Skin epidermis (tissue), 12 donors: ENCODE results near the gene CCDC201.
"Not testable (repeated sequence)": the region's sequence is repeated elsewhere in the genome, so short reads cannot be mapped to it uniquely, and the experiment has no call there.

ENCODE experiments used
- H3K27ac ChIP-seq, 21 experiments: fragments of 200-600 bp; sonication (generic) in 11 of 21; one replicate each; pipeline ENCODE4 v1.5.0; 2020; ENCODE audit warnings: mild to moderate bottlenecking in 3 of 21, inconsistent platforms in 2 of 21, moderate library complexity in 2 of 21
- H3K4me3 ChIP-seq, 7 experiments: fragments of 200-600 bp; sonication (generic) in 2 of 7; one replicate each; pipeline ENCODE4 v1.5.0; 2020; ENCODE audit warnings: inconsistent platforms in 2 of 7, mild to moderate bottlenecking in 2 of 7, moderate library complexity in 1 of 7

CCDC201 gene

GRCh38 chr7:45880433-45880860, 7.6 kb upstream of the CCDC201 start:
- no peak overlapping the region for H3K4me3 ChIP-seq
- H3K27ac ChIP-seq = no peak overlapping the region

- Histone ChIP-seq H3K4me3 (no peak overlapping the region), H3K27ac (no peak overlapping the region)
Measured at GRCh38 chr7:45878457-45879144, 5.7 kb upstream of the CCDC201 start.

DNA sequence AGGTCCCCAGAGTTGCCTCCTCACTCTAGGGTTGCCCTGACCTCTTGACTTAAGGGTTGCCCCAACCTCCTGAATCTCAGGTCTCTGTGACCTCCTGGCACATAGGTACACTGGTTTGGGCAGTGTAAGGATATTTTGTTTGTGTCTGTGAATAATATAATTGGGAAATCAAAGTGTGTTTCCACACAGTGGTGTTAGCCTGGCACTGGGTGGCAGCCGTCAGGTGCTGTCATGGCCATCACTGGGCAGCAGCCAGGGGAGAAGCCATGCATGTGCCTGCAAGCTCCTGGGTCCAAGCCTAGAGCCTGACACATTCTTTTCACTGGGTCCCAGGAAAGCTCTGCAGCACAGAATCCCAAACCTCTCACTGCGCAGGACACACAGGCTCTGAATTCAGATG, 3.6 kb upstream of the CCDC201 start:
- no peak overlapping the region for H3K4me3 ChIP-seq
- no peak overlapping the region for H3K27ac ChIP-seq

DNA sequence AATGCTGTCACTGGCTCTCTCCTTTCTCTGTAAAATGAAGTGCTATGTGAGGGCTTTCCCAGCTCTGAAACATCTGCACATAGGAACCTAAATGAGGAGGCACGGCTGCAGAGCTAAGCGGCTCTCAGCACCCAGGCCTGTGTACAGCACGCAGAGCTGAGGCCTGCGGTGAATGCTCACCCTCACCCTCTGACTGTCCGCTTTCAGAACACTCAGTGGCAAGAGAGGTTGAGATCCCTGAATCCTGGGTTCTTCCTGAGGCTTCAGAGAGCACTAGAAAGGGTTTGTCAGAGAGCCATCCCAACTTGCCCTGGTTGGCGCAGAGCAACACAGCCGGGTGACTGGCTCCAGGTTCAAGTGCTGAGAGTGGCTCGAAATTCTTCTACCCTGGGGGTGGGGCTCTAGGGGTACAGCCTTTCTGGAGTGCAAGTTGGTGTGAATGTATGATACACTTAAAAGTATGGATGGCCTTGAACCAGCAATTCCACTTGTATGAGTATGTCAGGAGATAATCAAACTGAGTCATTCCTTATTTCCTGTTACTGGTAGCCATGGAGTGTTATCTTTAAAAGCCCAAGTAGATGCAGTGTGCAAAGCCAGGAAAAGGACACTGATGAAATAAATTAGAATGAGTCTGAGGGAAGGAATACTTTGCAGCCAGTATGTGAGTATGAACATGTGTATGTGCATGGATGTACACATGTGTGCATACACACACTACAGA, 1.7 kb upstream of the CCDC201 start:
- Histone ChIP-seq H3K4me3 (no peak overlapping the region), H3K27ac (no peak overlapping the region)

GRCh38 chr7:45873355-45873754, 473 bp upstream of the CCDC201 start:
- Histone ChIP-seq H3K4me3 (no peak overlapping the region), H3K27ac (no peak overlapping the region)

DNA sequence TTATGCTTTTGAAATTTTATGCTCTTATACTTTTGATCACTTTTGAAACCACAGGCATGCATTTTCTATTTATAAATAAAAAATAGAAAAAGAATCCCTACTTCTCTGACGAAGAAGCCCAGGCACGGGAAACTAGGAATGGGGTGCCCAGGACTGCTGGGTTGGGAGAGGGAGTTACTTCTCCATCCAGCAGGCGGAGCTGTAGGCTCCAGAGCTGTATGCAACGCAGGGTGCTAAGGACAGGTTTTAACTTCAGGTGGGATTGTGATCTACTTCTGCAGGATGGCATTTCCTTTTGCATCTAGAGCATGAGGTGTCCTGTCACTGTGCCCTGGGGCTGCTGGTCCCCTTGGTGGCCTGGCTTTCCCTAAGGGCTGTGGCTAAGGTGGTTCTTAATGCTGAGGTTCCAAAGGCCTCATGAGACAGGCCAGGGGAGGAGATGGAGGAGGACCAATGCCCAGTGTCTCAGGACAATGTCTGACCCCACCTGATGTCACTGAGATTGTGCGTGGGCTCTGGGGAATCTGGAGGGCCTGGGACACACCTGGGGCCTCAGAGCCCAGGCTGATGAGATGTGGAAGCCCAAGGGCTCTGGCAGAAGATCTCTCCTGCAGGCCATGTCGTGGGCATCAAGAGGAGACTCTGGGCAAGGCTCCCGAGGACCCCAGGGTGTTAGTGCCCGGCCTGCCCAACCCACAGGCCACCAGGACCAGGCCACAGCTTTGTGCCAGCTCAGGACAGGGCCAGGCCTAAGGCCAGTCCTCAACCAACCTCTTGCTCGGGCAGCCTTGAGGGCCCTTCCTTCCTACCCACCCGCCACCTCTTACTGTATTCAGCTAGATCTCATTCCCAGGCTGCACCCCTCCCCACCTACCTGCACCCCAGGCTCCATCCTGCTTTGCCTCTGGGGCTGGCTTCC, 507 bp downstream of the CCDC201 start:
- H3K27ac ChIP-seq = no peak overlapping the region
- no peak overlapping the region for H3K4me3 ChIP-seq

DNA sequence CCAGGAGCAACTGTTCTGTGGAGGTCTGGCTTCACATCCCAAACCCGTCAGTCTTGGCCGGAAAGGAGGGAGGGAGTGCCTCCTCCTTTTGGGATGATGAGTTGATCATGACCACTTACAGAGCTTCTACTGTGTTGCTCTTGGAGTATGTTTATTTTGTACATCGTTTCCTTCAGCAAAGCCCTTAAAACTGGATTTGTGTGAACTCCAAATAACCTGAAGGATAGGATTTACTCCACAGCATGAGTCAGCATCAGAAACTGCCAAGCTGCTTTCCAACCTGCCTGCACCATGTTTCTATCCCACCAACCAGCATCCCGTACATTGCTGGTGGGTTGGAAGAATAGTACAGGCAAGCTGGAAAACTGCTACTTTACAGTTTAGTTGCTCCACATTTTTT, 3.5 kb downstream of the CCDC201 start:
- H3K4me3 ChIP-seq = no peak overlapping the region

DNA sequence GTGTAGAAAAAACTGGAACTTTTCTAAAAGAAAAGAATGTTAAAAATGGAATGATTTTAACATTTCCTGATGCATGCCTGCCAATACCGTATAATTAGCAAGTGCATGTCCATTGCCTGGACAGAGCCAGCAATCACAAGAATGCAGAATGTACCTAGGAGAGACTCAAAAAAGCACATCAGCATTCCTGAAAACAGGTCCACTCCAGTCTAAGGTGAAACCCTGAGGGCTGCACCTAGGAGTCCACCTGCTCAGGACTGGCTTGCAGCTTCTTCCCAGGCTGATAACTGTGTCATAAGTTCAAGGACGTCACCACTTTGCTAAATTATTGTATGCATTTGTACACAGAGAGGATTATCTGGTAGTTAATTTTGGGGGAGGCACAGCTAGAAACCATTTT, 5.4 kb downstream of the CCDC201 start:
- Histone ChIP-seq H3K4me3 (no peak overlapping the region), H3K27ac (no peak overlapping the region)

More for the DNA sequence above, 3.5 kb downstream of the CCDC201 start:
- no peak overlapping the region for H3K27ac ChIP-seq

GRCh38 chr7:45865594-45866410, 7.1 kb downstream of the CCDC201 start:
- H3K4me3 ChIP-seq = no peak overlapping the region
- no peak overlapping the region for H3K27ac ChIP-seq

DNA sequence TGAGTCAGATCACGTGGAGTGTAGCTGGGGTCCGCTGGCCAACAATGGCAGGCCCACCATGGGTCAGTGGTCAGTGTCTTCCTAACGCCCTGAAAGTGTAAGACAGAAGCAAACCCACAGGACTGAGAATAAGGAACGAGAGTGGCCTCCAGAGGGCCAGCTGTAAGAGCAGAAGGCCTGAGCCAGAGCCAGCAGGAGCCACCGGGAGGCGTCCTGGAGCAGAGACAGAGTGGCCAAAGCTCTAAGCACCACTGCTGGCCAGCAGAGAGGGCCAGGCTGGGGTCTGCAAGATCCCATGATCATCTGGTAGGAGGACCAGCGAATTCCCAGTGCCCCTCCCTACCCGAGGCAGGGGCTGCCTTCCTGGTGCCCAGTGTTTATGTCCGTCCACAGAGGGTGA, 9.2 kb downstream of the CCDC201 start:
- no peak overlapping the region for H3K27ac ChIP-seq
- no peak overlapping the region for H3K4me3 ChIP-seq

GRCh38 chr7:45856888-45857287, 16.0 kb downstream of the CCDC201 start:
- H3K27ac ChIP-seq, H3K4me3 ChIP-seq: not testable (repeated sequence)

- not testable (repeated sequence) for H3K4me3 ChIP-seq, H3K27ac ChIP-seq
Measured at GRCh38 chr7:45855680-45856079, 17.2 kb downstream of the CCDC201 start.

DNA sequence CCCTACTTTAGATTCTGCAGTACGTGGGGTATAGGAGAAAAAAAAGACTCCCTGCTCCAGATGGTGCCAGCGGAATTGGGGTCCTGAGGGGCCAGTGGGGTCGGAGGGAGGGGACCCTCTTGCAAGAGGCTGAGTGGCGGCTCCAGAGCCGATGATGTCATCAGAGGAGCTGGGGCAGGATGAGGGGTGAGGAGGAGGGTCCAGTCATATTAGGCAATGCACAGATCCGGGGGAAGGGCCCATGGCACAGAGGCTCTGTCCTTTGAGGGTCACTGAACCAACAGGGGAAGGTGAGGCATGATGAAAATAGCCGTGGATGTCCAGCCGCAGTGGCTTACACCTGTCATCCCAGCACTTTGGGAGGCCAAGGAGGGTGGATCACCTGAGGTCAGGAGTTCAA, 19.4 kb downstream of the CCDC201 start:
- H3K27ac ChIP-seq, H3K4me3 ChIP-seq: not testable (repeated sequence)

- H3K27ac ChIP-seq, H3K4me3 ChIP-seq: not testable (repeated sequence)
Measured at GRCh38 chr7:45852984-45853383, 19.9 kb downstream of the CCDC201 start.

GRCh38 chr7:45848734-45849133, 24.1 kb downstream of the CCDC201 start:
- not testable (repeated sequence) for H3K27ac ChIP-seq, H3K4me3 ChIP-seq

- H3K27ac ChIP-seq, H3K4me3 ChIP-seq: not testable (repeated sequence)
Measured at GRCh38 chr7:45846536-45846935, 26.3 kb downstream of the CCDC201 start.

DNA sequence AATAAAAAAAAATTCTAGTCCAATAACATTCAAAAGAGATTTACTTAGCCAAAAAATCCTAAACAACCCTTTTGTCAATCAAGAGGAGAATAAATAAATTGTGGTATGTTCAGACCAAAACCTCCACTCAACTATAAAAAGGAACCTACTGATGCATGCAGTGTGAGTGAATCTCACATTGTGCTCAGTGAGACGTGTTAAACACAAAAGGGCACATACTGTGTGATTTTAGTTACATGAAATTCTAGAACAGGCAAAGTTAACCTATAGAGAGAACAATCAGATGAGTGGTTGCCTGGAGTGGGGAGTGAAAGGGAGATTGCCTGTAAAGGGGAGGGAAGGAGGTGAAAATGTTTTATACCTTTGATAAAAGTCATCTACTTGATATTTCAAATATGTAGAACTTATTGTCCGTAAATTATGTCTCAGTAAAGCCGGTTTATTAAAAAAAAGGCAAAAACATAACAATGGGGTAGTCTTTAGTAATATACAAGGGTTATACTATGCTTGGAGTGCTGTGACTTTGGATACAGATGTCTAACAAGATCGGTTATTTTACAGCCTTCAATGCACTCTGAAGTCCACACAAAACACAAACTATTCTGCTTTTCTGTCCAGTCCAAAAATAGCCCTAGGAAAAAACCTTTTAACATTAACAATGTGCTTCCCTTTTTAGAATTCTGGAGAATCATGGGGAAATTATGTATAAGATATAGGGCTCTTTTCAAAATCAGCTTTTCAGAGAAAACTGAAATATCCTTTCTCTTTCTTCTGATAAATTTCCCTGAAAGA, 30.8 kb downstream of the CCDC201 start:
- not testable (repeated sequence) for H3K4me3 ChIP-seq

GRCh38 chr7:45838852-45839251, 34.0 kb downstream of the CCDC201 start:
- not testable (repeated sequence) for H3K4me3 ChIP-seq, H3K27ac ChIP-seq

More for the DNA sequence above, 30.8 kb downstream of the CCDC201 start:
- H3K27ac ChIP-seq = not testable (repeated sequence)
